Right kidney (tissue), 1 donor: Measurements from ENCODE around the gene PTPRD.

Experiments used
- DNase-seq: peaks from one replicate; pipeline ENCODE4 v3.0.0-alpha.2; 2016

Gene PTPRD

DNA sequence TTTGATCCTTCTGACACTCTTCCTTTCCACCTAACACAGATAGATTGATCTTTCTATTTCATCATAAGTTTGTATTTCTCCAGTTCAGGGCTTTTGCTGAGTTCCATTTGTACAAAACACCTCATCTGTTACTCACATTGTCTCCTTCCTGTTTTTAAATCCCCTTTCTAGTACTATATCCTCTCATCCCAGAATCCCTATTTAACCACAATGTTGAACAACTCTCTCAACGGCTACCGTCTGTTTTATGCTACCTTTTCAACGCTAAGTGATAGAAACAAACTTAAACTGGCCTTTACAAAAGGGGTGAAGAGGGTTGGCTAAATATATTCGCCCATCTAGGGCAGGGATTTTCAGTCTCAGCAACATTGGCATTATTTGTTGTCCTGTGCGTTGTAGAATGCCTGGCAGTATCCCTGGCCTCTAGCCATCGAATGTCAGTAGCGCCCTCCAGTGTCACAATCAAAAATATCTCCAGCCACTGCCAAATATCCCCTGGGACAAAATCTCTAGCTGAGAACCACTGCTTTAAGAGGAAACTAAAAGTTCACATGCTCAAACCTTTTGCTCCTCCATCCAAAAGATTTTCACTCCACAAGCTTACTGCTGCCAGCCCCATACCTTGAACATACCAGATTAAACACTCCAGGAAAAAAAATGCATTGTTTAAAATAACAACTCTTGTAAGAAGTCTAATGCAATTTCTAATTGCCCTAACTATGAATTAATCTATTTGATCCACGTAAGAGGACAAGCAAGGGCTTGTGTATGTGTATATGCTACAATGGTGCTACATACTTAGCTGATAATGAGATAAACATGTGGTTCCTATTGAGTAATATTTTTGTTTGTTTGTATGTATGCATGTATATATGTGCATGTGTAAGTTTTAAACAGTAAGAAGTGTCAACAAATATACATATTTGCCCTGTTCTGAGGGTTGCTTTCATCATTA, 344.0 kb downstream of the PTPRD start:
- peak; percentile 14 for DNase-seq

DNA sequence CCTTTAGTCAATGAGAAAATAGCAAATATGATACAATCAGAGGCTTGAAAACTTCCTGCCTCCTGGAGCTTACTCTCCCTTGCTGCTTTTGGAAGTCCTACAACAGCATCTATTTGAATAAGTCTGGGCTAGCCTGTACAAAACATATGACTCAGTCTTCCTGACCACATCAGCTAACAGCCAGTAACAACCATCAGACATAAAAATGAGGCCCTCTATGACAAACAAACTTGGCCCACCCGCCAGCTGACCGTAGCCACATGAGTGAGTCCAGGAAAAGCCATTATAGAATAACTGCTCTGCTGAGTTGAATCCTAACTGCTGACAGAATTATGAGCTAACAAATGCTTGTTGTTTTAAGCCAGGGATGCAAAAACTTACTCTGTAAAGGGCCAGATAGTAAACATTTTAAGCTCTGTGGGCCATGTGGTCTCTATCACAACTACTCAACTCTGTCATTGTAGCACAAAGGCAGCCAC, 347.6 kb downstream of the PTPRD start:
- DNase-seq = peak; percentile 22

DNA sequence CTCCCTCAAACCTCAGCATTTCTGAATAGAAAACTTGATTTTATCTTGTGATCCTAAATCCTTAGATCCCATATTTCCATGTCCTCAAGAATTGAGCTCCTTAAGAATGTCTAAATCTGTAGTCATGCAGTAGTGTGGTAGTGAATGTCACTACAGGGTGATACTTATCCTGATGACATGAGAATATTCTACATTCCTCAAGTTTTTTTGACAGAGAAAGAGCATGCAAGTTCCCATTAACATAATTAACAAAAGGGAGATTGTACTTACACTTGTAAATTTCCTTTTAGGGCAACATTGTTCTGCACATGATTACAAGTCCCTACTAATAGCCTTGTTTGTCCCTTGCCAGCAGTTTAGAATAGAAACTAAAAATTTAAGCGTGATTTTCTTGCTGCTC, 352.3 kb downstream of the PTPRD start:
- DNase-seq = no peak

DNA sequence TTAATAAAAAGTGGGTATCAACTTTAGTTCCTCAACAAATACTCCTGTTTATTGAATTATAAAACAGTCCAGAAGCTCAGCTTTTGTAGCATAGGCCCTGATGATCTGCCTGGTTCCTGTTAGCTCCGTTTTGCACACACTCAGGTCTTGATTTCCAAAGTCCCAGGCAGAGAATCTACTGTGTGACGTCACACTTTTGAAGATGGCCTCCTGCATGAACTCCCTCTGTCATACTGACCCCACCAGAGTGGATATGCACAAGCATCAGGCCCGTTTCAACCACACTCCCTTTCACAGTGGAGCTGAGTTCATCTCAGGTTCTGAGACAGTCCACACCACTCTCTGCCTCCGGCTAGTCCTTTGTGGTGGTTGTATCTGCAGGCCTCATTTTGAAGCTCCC, 353.1 kb downstream of the PTPRD start:
- DNase-seq = no peak

DNA sequence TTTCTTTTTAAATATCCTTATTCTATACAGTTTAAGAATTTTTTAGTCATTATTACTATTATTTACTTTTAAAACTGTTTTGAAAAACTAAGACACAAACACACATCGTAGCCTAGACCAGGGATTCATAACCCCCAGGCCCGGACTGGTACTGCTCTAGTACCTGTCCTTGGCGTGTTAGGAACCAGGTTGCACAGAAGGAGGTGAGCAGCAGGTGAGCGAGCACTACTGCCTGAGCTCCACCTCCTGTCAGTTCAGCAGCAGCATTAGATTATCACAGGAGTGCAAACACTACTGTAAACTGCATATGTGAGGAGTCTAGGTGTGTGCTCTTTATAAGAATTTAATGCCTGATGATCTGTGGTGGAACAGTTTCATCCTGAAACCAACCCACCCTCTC, 357.0 kb downstream of the PTPRD start:
- no peak for DNase-seq

DNA sequence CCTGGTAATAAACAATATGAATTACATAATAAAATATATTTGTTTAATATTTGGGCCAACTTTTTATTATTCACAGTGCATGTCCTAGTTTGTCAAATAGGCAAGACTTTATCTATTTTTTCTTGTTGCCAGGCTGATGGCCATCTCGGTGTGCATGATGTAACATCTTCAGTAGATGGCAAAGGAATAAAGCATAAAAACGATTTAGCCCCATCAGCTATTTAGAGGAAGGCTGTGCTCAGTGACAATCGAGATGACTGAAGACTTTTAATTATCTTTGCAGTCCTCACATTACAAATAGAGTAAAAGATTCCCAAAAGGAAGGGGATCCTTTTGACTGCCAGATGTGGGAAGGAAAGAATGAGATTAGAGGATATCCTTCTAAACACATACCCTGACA, 358.5 kb downstream of the PTPRD start:
- DNase-seq = no peak

DNA sequence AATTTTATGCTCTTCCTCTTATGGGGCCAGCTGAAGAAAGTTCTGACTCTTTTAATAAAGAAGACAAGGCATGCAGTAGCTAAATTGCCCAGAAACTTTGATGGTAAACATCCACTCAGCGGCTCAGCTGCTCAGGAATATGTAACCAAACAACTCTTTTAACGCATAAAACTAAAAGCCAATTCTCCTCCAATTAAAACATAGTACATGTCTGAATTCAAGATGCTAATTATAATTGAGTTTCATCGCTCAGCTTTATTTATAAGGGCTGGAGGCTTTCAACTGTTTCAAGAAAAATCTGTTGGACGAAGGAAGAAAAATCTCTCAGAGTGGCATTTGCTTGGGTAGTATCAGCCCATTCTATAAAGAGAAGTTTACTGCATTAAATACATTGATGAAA, 359.5 kb downstream of the PTPRD start:
- no peak for DNase-seq

DNA sequence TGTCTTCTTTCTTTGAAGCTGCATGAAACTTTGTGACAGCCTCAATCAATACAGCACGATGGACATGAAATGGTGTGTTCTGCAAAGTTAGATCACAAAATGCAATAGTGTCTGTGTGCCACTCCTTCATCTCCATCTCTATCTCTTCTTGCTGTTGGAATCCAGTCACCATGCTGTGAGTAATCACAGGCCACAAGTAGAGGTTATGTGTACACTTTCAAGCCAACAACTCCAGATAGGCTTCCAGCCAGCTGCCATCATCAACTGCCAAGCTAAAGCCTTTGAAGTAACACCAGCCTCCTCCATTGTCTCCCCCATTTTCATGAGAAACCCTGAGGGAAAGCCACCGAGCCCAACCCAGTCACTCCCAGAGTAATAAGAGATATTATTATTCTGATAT, 360.6 kb downstream of the PTPRD start:
- DNase-seq = no peak

DNA sequence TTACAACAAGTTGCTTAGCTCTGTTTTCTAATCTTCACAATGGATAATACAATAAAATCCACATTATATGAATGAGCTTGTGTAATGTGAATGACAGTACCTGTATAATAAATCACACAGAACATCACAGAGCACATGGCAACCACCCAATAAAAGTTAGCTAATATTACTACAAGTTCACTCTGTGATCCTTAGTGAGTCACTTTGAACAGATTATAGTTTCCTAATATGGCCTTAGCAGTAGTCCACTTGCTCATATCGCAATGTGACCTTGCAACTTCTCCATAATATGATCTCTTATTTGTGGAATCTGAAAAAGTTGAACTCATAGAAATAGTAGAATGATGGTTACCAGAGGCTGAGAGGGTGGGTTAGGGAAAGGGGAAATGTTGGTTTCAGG, 361.3 kb downstream of the PTPRD start:
- no peak for DNase-seq

DNA sequence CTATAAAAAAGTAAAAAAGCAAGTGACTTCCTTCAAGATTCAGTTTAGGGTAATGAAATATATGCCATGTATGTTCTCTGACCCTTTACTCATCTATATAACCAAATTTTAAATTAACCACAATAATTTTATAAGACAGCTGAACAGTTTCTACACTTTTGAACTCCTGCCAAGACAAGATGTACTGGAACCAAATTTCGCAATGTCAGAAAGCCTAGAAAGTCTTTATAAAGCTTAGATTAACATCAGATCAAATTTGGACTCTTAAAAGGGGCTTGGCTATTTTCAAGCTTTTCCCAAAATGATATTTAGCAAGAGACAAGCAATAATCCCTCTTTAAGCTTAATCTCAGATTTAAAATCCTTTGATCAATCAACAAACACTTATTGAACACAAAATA, 362.6 kb downstream of the PTPRD start:
- no peak for DNase-seq

DNA sequence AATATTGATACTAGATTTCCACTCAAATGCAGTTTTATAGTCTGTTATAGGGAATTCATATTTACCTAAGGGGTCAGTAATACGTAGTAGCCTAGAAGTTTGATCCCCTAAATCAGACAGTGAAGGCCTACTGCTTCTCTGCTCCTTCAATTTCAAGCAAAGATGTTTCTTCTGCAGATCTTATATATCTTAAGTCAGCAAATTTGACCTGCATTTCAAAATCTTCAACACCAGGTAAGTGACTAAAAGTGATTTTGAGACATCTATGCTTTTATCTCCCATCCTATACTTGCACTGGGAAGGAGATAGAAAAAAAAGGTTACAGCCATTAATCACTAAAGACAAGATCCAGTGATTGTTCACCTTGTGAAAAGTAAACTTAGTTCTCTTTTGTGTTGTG, 363.9 kb downstream of the PTPRD start:
- no peak for DNase-seq

DNA sequence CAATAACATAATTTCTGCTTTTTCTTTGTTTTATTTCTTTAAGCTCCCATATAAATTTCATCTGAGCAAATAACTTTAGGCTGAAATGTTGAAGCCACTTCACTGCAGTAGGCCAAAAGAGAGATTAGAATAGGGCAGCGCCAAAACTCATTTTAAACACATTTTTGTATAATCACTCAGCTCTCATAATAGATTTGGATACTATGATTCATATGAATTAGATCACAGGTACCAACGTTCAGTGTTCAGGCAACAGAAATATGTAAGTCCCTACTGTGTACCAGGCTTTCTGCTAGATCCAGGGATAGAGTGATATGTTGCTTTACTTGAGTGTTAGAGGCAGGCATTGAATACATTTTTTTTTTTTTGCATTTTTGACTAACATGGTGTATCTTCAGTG, 370.5 kb downstream of the PTPRD start:
- DNase-seq = no peak

DNA sequence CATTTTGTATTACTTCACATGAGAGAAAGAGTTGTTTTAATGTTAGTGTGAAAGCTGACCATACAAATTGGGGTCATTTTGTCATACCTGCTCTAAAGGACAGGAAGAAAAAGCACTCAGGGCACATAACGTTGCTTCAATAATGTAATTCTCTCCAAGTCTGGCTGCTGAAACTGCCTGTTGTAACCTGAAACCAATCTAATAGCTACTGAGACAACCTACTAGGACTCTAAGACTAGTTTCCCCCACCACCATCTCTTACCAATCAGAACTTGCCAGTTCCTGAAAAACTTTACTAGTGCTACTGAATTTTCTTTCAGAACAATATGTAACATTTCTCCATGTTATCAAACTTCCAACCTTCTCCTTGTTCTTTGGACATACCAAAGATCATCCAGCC, 374.7 kb downstream of the PTPRD start:
- DNase-seq = no peak

DNA sequence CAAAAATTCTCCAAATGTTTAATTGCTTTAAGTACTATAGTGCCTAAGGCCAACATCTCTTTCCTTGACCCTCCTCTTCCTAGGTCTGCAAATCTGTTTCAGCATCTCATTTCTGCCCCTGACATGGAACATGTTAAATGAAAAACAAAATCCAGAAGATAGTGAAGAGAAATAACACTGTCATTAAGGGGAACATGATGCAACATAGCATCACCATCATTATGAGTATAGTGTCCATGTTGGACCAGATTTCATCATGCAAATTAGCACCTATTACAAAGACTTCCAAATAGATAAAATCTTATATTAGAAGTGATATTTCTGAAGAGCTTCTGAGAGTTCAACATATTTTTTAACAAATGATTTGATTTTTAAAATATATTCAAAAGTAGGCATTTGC, 375.2 kb downstream of the PTPRD start:
- DNase-seq = no peak

DNA sequence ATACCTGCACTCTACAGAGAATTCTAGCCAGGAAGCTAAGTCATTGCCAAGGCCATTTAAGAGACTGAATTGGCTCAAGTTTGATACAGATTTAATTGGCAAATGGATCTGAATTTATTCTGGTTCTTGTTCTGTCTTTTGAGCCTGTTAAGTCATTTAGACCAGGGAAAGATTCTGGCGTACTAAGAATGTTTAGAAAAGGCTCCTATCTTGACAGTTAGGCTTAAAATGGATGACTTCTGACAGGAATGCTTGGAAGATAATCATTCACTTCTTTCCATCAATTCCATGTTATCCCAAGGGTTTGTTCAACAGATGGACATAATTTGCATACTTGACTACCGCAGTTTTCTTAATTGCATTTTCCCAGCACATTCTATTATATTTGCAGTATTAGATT, 376.6 kb downstream of the PTPRD start:
- no peak for DNase-seq

DNA sequence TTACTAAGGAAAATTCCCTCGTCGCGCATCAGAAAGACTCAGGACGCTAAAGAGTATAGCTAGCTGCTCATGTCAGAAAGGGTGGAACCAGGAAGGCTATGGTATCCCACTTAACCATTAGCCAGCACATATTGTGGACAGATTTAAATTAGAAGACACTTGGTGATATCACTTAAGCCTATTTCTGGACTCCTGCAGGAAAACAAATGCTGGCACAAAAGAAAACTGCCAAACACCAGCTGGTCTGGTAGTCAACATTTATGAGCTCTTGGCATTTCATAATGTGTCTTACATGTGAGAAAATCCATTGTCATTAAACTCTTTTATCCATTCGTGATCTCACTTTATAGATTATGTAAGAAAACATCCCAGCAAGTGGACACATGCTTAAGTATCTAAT, 377.4 kb downstream of the PTPRD start:
- no peak for DNase-seq

DNA sequence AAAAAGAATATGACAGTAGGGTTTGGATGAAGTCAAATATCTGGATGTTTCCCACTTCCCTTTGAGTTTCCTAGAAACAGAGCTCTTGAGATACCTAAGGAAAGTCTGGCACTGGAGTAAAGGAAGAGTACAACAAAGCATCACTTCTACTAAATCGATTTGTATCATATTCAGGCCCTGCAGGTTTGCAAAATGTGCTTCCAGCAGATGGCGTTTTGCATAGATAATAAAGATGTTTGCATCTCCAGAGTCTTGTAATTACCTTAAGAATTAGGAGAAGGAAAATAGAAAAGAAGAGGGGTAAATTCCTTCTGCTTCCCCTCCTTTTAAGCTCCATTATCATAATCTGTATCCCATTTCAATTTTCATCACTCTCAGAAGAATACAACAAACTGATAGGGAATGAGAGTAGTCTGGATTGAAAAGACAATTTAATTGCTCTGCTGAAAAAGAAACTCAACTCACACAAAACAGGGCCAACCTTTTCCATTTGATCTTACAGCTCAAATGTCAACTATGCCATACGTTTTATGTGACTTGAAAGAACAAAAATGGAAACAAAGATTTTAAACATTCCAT, 380.4 kb downstream of the PTPRD start:
- no peak for DNase-seq

DNA sequence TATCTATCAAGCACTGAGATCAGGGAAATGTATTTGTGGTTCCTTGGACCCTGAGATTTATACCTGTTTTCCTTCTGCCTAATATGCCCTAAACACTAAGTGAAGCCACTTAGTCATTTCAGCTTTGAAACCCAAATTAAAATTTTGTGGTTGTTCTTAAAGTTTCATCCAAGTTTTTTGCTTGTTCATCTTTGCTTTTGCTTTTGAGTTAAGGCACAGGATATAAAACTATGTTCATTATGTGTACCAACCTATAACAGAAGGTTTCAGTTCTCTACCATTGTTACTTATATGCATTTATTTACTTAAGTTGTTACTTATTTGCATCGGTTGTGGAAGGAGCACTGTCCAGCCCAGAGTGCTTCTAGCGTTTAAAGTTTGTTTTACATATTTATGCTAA, 382.3 kb downstream of the PTPRD start:
- DNase-seq = no peak

DNA sequence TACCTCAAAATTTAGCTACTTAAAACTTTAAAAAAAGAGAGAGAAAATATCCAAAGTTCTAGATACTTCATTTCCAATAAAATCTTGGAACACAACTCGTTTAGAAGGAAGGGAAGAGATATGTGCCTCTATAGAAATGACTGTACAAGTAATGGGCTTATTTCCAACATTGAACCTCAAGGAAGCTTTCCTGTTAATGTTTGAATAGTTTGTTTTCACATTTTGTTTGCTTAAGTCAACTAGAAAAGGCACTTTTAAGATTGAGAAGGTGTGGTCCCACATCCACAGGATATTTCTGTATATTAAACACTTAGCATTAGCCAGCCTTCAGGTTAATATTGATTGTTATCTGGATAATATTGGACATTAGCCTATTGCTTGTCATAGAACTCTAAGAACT, 384.7 kb downstream of the PTPRD start:
- no peak for DNase-seq

DNA sequence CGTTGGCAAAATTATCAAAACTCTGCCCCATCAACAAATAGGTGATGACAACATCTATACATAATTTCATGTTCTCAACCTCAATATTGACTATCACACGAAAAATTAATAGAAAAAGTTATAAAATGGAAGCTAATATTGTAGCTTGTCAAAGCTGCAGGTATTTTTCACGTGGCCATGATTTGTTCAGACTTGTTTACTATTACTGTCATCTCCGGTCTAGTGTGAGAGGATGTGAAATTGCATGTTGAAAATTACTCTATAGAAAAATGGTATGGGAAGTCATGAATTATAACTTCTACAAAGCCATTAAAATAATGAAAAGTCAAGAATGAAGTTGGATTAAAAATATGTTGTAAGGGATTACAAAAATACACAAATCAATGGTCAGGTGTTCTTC, 385.8 kb downstream of the PTPRD start:
- no peak for DNase-seq

DNA sequence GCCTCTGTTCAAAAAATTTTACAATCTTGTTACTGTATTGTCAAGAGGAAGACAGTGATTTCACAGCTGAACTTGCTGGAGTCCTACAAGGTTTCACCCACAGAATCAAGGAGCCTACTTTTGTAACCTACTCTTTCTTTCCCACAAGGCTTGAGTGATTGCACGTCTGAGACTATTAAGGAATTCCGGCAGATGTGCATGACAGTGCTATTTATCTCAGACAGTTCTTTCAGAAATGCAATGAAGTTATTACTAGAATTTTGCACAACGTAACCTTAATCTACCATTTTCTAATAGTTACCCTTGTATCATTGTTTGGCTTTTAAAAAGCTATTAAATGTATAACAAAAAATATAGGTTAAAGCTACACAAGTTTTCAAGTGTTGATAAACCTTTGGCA, 400.1 kb downstream of the PTPRD start:
- no peak for DNase-seq

DNA sequence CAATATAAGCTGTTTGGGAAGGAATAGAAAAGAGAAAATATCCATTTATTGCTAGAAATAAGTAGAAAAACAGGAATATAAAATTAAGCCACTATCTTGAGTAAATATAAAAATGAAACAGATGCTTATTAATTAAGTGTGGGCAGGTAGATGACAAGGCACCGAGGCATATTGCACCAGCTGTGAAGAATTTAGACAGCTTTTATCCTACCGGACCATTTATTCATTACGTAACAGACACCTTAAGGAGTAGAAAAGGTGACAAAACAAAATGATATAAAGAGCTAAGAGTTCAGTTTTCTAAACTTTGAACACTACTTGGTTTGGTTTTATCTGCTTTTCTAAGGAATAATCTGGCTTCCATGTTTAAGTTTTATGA, 404.1 kb downstream of the PTPRD start:
- DNase-seq = no peak

DNA sequence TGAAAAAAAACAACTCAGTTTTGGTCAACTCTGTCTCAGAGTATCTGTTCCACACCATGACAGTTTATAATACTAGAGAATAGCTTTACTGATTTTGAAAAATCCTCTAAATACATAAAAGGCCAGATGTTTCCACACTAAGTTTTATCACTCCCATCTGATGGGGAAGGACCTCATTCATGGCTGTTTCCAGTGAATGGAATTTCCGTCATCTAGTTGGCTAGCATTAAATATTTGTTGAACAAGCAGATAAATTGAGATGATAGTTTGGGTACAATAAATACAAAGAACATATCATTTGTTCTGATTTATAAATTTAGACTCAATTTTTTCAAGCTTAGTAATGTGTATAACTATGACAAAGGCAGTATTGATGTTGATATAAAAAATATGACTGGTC, 408.5 kb downstream of the PTPRD start:
- no peak for DNase-seq

DNA sequence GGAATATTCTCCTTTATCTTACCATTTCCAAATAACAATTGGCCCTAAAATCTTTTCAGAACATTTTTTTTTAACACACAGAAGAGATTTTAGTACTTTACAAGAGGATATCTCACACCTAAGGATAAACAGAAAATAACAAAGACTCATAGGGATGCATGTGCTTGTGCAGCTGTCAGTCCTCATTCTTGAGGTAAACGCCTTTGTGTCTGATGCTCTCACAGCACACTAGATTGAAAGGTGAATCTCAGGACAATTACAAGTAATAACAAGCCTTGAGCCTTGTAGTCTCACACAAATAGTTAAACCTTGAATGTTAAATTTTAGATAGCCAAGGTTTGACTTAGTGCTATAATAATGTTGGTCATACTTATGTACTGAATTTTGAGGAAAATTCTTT, 439.2 kb downstream of the PTPRD start:
- no peak for DNase-seq
